Measurements from ENCODE around the gene MUC5AC. TPM values are rescaled to one million over a fixed set of nuclear protein-coding genes. Genes with fewer than 3 reads are reported as not detected.
A peak's percentile ranks its signal among the peaks of the same experiment; 100 is the strongest.
"Not testable (repeated sequence)": the region's sequence is repeated elsewhere in the genome, so short reads cannot be mapped to it uniquely, and the experiment has no call there.

Gene MUC5AC
- total RNA-seq, 1 donor from 2014 or later = not detected

- ATAC-seq (ENCODE audit: poor library complexity) (no peak), DNase-seq (peak; percentile 23)
- intact Hi-C loops (cut with DNase I) = no loop called here
These were observed 78.2 kb downstream of the MUC5AC start for GRCh38 chr11:1235901-1236315.

GRCh38 chr11:1236316-1237127 is 78.8 kb downstream of the MUC5AC start:
- no peak for ATAC-seq (ENCODE audit: poor library complexity)
- intact Hi-C loops (cut with DNase I) = no loop called here
- peak; percentile 39 for DNase-seq

DNA sequence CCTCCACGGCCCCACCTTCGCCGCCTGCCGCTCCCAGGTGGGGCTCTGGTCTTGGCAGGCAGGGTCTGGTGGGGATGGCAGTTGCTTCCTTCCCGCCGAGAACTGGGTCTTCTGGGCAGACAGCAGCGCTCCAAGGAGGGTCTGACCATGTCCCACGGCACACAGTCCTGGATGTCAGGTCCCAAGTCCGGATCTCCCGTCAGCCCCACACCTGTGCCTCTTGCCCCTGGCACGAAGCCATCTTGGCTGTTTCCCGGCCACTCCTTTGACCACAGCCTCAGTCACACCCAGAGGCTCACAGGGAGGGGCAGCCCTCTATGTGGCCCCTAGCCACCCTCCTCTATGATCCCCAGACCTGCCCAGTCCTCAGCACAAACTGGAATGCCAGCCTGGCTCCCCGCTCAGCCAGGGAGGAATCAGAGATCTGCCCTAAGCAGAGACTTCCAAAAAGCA is 79.4 kb downstream of the MUC5AC start:
- peak; percentile 21 for ATAC-seq (ENCODE audit: poor library complexity)
- intact Hi-C loops (cut with DNase I) = no loop called here
- peak; percentile 13 for DNase-seq

GRCh38 chr11:1237851-1238250 is 80.1 kb downstream of the MUC5AC start:
- no peak for ATAC-seq (ENCODE audit: poor library complexity)
- intact Hi-C loops (cut with DNase I) = no loop called here
- DNase-seq = no peak

DNA sequence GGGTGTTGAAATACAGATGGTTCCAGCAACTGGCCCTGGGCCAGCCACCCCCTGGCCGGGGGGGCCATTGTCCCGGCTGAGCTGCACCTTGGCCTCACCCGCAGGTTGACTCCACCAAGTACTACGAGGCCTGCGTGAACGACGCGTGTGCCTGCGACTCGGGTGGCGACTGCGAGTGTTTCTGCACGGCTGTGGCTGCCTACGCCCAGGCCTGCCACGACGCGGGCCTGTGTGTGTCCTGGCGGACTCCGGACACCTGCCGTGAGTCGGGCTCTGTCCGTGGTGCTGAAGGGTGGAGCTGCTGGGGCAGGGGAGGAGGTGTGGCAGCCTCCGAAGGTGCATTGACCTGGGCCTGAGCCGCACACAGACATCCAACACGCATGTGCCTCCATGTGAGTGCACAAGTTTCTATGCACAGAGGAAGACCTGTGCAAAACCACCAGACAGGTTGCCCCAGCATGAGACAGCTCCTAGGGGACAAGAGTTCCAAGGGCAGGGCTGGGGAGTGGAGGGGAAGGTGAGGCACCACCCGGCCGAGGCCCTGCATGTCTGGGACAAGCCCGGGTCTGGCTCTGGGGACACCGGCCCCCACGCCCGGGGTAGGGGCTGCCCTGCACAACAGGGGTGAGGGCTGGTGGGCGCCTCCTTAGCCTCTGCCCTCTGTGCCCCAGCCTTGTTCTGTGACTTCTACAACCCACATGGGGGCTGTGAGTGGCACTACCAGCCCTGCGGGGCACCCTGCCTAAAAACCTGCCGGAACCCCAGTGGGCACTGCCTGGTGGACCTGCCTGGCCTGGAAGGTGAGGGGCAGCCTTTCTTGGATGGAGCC is 81.2 kb downstream of the MUC5AC start:
- DNase-seq = no peak
- peak; percentile 57 for ATAC-seq (ENCODE audit: poor library complexity)
- intact Hi-C loops (cut with DNase I) = no loop called here

DNA sequence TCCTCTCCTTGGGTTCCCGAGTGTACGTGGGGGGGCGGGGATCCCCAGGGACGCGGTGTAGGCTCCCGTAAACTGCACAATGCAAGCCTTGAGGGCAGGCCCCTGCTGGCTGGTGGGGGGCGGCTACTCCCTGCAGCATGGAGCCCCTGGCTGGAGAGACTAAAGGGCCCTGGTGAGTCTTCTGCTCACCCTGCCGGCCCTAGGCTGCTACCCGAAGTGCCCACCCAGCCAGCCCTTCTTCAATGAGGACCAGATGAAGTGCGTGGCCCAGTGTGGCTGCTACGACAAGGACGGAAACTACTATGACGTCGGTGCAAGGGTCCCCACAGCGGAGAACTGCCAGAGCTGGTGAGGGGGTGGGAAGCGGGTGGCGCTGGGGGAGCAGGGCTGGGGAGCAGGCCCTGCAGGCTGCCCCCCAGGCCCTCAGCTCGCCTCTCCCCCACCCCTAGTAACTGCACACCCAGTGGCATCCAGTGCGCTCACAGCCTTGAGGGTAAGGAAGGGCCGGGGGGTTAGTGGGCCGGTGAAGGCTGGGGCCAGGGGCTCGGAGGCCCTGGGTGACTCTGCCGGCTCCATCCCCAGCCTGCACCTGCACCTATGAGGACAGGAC is 81.9 kb downstream of the MUC5AC start:
- DNase-seq (no peak), ATAC-seq (ENCODE audit: poor library complexity) (no peak)
- intact Hi-C loops (cut with DNase I) = no loop called here

- intact Hi-C loops (cut with DNase I) = no loop called here
- no peak for ATAC-seq (ENCODE audit: poor library complexity)
- DNase-seq = no peak
These were observed 83.0 kb downstream of the MUC5AC start for GRCh38 chr11:1240771-1241170.

- ATAC-seq (ENCODE audit: poor library complexity) (no peak), DNase-seq (no peak)
- intact Hi-C loops (cut with DNase I) = no loop called here
These were observed 84.0 kb downstream of the MUC5AC start for GRCh38 chr11:1241706-1242105.

DNA sequence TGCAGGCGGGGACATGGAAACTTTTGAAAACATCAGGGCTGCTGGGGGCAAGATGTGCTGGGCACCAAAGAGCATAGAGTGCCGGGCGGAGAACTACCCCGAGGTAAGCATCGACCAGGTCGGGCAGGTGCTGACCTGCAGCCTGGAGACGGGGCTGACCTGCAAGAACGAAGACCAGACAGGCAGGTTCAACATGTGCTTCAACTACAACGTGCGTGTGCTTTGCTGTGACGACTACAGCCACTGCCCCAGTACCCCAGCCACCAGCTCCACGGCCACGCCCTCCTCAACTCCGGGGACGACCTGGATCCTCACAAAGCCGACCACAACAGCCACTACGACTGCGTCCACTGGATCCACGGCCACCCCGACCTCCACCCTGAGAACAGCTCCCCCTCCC is 84.5 kb downstream of the MUC5AC start:
- no peak for ATAC-seq (ENCODE audit: poor library complexity)
- intact Hi-C loops (cut with DNase I) = no loop called here

GRCh38 chr11:1242751-1243150 is 85.0 kb downstream of the MUC5AC start:
- DNase-seq = not testable (repeated sequence)

More for the DNA sequence above, 84.5 kb downstream of the MUC5AC start:
- no peak for DNase-seq

GRCh38 chr11:1243521-1243920 is 85.8 kb downstream of the MUC5AC start:
- DNase-seq; intact Hi-C loops (cut with DNase I); ATAC-seq (ENCODE audit: poor library complexity): not testable (repeated sequence)

More at GRCh38 chr11:1242751-1243150, 85.0 kb downstream of the MUC5AC start:
- intact Hi-C loops (cut with DNase I); ATAC-seq (ENCODE audit: poor library complexity): not testable (repeated sequence)

DNA sequence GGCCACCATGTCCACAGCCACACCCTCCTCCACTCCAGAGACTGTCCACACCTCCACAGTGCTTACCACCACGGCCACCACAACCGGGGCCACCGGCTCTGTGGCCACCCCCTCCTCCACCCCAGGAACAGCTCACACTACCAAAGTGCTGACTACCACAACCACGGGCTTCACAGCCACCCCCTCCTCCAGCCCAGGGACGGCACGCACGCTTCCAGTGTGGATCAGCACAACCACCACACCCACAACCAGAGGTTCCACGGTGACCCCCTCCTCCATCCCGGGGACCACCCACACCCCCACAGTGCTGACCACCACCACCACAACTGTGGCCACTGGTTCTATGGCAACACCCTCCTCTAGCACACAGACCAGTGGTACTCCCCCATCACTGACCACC is 86.8 kb downstream of the MUC5AC start:
- ATAC-seq (ENCODE audit: poor library complexity); intact Hi-C loops (cut with DNase I); DNase-seq: not testable (repeated sequence)

DNA sequence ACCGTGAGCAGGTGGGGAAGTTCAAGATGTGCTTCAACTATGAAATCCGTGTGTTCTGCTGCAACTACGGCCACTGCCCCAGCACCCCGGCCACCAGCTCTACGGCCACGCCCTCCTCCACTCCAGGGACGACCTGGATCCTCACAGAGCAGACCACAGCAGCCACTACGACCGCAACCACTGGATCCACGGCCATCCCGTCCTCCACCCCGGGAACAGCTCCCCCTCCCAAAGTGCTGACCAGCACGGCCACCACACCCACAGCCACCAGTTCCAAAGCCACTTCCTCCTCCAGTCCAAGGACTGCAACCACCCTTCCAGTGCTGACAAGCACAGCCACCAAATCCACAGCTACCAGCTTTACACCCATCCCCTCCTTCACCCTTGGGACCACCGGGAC is 88.0 kb downstream of the MUC5AC start:
- ATAC-seq (ENCODE audit: poor library complexity); intact Hi-C loops (cut with DNase I); DNase-seq: not testable (repeated sequence)

- DNase-seq; ATAC-seq (ENCODE audit: poor library complexity); intact Hi-C loops (cut with DNase I): not testable (repeated sequence)
These were observed 88.5 kb downstream of the MUC5AC start for GRCh38 chr11:1246301-1246700.

DNA sequence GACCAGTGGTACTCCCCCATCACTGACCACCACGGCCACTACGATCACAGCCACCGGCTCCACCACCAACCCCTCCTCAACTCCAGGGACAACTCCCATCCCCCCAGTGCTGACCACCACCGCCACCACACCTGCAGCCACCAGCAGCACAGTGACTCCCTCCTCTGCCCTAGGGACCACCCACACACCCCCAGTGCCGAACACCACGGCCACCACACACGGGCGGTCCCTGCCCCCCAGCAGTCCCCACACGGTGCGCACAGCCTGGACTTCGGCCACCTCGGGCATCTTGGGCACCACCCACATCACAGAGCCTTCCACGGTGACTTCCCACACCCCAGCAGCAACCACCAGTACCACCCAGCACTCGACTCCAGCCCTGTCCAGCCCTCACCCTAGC is 89.3 kb downstream of the MUC5AC start:
- DNase-seq; intact Hi-C loops (cut with DNase I); ATAC-seq (ENCODE audit: poor library complexity): not testable (repeated sequence)

- not testable (repeated sequence) for DNase-seq
These were observed 91.2 kb downstream of the MUC5AC start for GRCh38 chr11:1248951-1249350.

DNA sequence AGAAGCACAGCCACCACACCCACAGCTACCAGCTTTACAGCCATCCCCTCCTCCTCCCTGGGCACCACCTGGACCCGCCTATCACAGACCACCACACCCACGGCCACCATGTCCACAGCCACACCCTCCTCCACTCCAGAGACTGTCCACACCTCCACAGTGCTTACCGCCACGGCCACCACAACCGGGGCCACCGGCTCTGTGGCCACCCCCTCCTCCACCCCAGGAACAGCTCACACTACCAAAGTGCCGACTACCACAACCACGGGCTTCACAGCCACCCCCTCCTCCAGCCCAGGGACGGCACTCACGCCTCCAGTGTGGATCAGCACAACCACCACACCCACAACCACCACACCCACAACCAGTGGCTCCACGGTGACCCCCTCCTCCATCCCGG is 92.7 kb downstream of the MUC5AC start:
- DNase-seq; intact Hi-C loops (cut with DNase I); ATAC-seq (ENCODE audit: poor library complexity): not testable (repeated sequence)

More at GRCh38 chr11:1248951-1249350, 91.2 kb downstream of the MUC5AC start:
- intact Hi-C loops (cut with DNase I); ATAC-seq (ENCODE audit: poor library complexity): not testable (repeated sequence)
